HG02852 (cell line): Measurements from ENCODE around the gene C1S.
"Not testable (repeated sequence)": the region's sequence is repeated elsewhere in the genome, so short reads cannot be mapped to it uniquely, and the experiment has no call there.

ENCODE experiments used
- ATAC-seq: cut with Tn5 transposase; IDR thresholded peaks from one replicate; pipeline ENCODE4 v1.9.1; 2021; ENCODE audit warnings: mild to moderate bottlenecking, moderate library complexity; ENCODE audit not compliant: unreplicated experiment

C1S gene

GRCh38 chr12:7060353-7060954 lies at the start of gene C1S:
Gene C1S, plus strand, starts transcription at chr12:7060718. Its CDS starts 1,195 bp downstream, at chr12:7061913.
- no peak for ATAC-seq

DNA sequence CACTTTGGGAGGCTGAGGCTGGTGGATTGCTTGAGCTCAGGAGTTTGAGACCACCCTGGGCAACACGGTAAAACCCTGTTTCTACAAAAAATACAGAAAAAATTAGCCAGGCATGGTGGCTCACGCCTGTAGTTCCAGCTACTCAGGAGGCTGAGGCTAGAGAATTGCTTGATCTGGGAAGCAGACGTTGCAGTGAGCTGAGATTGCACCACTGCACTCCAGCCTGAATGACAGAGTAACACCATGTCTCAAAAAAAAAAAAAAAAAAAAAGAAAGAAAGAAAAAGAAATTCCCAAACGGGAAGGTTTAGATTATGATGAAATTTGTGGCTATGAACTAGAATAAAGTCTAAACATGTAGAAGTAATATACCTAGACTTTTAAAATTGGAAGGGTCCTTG lies 49.1 kb upstream of the C1S start:
- not testable (repeated sequence) for ATAC-seq

DNA sequence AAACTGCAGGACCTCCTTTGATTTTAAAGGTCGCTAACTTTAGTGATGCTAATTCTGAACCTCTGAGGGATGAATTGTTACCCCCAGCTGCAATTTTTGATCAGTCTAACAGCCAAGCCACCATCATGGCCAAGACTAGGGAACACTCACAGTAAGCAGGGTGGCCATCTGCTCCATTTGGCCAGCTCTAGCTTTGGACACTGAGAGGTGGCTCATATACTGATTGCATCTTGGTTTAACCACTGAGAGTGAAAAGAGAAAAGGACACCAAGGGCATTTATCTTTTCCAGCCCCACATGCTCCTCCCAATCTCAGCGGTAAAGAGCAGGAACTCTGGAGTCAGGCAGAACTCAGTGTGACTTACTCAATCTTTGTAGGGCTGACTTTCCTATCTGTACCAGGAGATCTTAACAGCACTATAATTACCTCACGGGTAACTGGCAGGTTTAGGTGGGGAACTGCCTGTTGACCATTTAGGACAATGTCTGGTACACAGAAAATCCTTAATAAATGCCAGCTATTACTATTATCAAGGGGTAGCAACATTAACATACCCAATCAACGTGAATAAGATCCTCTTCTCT lies 48.4 kb upstream of the C1S start:
- no peak for ATAC-seq

DNA sequence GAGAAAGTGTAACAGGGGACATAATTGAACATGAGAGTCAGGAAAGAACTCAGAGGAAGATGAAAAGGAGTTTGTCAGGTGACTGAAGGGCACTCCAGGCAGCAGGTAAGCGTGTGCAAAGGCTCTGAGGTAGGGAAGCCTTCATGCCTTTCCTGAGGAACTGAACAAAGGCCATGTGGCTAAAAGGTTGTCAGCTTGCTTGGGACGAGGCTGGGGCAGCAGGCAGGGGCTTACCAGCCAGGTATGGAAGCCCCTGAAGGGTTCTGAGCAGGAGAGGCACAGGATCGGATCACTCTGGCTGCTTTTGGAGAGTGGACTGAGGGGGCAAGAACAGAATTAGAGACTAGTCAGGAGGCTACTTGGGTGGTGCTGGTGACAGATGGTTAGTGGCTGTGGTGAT lies 47.4 kb upstream of the C1S start:
- ATAC-seq = no peak

GRCh38 chr12:7015555-7016370 lies 44.8 kb upstream of the C1S start:
- ATAC-seq = no peak

- ATAC-seq = no peak
Measured at GRCh38 chr12:7016958-7017571, 43.5 kb upstream of the C1S start.

GRCh38 chr12:7017870-7018349 lies 42.6 kb upstream of the C1S start:
- ATAC-seq = peak; percentile 21

GRCh38 chr12:7018350-7019042 lies 42.0 kb upstream of the C1S start, which contains the start of gene LPCAT3:
Gene LPCAT3, minus strand, starts transcription at chr12:7018476. Its CDS starts 52 bp downstream, at chr12:7018424.
- peak; percentile 94 for ATAC-seq

DNA sequence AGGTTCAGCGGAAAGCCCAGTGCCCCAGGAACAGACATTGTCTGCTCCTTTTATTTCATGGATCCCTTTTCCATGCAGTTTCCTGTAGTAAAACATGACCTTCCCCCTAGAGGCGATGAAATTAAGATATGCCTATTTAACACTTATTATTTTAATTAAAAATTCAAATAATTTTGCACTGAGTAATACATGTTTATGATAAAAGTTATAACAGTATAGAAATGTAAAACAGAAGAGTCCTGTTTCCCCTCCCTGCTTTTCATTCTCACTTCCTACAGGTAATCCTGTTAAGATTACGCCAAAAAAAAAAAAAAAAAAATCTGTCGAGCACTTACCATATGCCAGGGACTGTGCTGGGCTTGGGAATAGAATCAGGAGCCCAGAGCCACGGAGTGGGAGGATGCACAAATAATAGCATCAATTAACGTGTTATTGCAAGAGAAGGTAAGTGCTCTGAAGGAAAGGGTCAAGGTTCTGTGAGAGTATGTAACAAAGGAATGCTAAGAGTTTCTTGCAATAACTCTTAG lies 41.4 kb upstream of the C1S start:
- ATAC-seq = no peak

- ATAC-seq = no peak
Measured at GRCh38 chr12:7021956-7022355, 38.6 kb upstream of the C1S start.

GRCh38 chr12:7023114-7023513 lies 37.4 kb upstream of the C1S start:
- no peak for ATAC-seq

DNA sequence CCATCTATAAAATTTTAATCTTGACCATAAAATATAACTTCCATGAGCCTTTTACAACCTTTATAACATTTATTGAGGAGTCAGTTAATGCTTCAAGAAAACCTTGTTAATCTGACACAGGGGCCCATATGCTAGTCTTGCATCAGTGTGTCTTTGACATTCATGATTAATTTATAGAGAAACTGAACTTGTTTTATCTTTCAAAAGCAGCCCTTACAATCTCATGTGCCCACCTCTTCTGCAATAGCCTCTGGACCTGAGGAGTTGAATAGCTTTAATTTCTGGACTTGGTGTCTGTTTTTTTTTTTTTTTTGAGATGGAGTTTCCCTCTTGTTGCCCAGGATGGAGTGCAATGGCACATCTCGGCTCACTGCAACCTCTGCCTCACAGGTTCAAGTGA lies 33.7 kb upstream of the C1S start:
- ATAC-seq = no peak

DNA sequence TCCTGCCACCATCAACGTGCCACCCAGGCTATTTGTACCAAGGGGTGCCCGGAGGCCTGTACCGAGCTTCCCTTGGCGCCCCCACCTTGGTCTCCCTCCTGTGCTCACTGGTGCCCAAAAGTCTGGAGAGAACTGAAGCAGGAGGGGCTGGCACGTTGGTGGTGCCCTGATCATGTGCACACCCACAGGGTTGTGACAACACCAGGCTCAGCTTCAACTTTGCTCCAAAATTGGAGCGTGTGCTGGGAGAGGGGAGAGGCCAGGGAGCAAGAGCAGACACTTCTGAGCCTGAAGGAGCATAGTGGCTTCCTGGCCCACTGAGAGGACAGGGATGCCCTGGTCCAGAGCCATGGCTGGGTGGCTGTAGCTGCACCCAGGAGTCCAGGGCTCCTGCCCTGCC lies 29.2 kb upstream of the C1S start:
- no peak for ATAC-seq

- no peak for ATAC-seq
Measured at GRCh38 chr12:7032990-7033389, 27.5 kb upstream of the C1S start.

GRCh38 chr12:7034464-7034863 lies 26.1 kb upstream of the C1S start:
- ATAC-seq = no peak

GRCh38 chr12:7035463-7035862 lies 25.1 kb upstream of the C1S start:
- ATAC-seq = no peak

DNA sequence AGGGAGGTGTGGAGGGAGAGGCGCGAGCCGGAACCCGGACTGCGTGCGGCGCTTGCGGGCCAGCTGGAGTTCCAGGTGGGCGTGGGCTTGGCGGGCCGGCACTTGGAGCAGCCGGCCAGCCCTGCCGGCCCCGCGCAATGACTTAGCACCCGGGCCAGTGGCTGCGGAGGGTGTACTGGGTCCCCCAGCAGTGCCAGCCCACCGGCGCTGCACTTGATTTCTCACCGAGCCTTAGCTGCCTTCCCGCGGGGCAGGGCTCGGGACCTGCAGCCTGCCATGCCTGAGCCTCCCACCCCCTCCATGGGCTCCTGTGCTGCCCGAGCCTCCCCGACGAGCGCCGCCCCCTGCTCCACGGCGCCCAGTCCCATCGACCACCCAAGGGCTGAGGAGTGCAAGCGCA lies 23.1 kb upstream of the C1S start:
- ATAC-seq = not testable (repeated sequence)

GRCh38 chr12:7038591-7038990 lies 21.9 kb upstream of the C1S start:
- ATAC-seq = no peak

GRCh38 chr12:7039403-7039802 lies 21.1 kb upstream of the C1S start:
- no peak for ATAC-seq

DNA sequence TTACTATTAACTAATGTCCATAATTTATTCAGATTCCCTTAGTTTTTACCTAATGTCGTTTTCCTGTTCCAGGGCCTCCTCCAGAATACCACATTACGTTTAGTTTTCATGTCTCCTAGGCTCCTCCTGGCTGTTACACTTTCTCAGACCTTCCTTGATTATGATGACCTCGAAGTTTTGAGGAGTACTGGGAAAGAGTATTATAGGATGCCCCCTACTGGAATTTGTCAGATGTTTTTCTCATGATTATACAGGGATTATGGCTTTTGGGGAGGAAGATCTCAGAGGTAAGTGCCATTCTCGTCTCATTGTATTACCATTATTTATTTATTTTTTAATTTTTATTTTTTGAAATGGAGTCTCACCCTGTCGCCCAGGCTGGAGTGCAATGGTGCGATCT lies 17.7 kb upstream of the C1S start:
- no peak for ATAC-seq

GRCh38 chr12:7045913-7046312 lies 14.6 kb upstream of the C1S start:
- ATAC-seq = no peak
